22Rv1 (cell line): ENCODE results near the gene TEK.

Experiments
- ZFX ChIP-seq: fragments of 450-650 bp; IDR thresholded peaks from 2 replicates; pipeline ENCODE4 v1.6.1; 2017; ENCODE audit warnings: antibody characterized with exemption, borderline replicate concordance
- TF ChIP-seq, protein P1 (sequence below): fragments of 450-650 bp; IDR thresholded peaks from 2 replicates; pipeline ENCODE4 v1.5.1; 2017; ENCODE audit warnings: mild to moderate bottlenecking

- no peak for TF ChIP-seq ZFX
- TF ChIP-seq, protein P1, sequence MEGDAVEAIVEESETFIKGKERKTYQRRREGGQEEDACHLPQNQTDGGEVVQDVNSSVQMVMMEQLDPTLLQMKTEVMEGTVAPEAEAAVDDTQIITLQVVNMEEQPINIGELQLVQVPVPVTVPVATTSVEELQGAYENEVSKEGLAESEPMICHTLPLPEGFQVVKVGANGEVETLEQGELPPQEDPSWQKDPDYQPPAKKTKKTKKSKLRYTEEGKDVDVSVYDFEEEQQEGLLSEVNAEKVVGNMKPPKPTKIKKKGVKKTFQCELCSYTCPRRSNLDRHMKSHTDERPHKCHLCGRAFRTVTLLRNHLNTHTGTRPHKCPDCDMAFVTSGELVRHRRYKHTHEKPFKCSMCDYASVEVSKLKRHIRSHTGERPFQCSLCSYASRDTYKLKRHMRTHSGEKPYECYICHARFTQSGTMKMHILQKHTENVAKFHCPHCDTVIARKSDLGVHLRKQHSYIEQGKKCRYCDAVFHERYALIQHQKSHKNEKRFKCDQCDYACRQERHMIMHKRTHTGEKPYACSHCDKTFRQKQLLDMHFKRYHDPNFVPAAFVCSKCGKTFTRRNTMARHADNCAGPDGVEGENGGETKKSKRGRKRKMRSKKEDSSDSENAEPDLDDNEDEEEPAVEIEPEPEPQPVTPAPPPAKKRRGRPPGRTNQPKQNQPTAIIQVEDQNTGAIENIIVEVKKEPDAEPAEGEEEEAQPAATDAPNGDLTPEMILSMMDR, result no peak
Observed at GRCh38 chr9:27125936-27126335, 16.9 kb downstream of the TEK start.
